ENCODE measurements around the gene SCTR.

The SCTR gene

GRCh38 chr2:119442850-119443249 lies 81.4 kb downstream of the SCTR start:
- H3K27me3 ChIP-seq (ENCODE audit: insufficient read depth, poor library complexity, severe bottlenecking): no peaks in the 10 kb centered on the region
- H3K27ac ChIP-seq (replicated peaks): no peak overlapping the region
- H3K4me3 ChIP-seq (replicated peaks; ENCODE audit: insufficient read depth, low read length): no peak overlapping the region
- no peak for DNase-seq (ENCODE audit: low read depth in 1 of 2, low spot score in 1 of 2)
- TF ChIP-seq, protein P1, sequence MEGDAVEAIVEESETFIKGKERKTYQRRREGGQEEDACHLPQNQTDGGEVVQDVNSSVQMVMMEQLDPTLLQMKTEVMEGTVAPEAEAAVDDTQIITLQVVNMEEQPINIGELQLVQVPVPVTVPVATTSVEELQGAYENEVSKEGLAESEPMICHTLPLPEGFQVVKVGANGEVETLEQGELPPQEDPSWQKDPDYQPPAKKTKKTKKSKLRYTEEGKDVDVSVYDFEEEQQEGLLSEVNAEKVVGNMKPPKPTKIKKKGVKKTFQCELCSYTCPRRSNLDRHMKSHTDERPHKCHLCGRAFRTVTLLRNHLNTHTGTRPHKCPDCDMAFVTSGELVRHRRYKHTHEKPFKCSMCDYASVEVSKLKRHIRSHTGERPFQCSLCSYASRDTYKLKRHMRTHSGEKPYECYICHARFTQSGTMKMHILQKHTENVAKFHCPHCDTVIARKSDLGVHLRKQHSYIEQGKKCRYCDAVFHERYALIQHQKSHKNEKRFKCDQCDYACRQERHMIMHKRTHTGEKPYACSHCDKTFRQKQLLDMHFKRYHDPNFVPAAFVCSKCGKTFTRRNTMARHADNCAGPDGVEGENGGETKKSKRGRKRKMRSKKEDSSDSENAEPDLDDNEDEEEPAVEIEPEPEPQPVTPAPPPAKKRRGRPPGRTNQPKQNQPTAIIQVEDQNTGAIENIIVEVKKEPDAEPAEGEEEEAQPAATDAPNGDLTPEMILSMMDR (IDR thresholded peaks at IDR 0.05; ENCODE audit: insufficient read depth, low read length): no peak
- TF ChIP-seq, protein P2, sequence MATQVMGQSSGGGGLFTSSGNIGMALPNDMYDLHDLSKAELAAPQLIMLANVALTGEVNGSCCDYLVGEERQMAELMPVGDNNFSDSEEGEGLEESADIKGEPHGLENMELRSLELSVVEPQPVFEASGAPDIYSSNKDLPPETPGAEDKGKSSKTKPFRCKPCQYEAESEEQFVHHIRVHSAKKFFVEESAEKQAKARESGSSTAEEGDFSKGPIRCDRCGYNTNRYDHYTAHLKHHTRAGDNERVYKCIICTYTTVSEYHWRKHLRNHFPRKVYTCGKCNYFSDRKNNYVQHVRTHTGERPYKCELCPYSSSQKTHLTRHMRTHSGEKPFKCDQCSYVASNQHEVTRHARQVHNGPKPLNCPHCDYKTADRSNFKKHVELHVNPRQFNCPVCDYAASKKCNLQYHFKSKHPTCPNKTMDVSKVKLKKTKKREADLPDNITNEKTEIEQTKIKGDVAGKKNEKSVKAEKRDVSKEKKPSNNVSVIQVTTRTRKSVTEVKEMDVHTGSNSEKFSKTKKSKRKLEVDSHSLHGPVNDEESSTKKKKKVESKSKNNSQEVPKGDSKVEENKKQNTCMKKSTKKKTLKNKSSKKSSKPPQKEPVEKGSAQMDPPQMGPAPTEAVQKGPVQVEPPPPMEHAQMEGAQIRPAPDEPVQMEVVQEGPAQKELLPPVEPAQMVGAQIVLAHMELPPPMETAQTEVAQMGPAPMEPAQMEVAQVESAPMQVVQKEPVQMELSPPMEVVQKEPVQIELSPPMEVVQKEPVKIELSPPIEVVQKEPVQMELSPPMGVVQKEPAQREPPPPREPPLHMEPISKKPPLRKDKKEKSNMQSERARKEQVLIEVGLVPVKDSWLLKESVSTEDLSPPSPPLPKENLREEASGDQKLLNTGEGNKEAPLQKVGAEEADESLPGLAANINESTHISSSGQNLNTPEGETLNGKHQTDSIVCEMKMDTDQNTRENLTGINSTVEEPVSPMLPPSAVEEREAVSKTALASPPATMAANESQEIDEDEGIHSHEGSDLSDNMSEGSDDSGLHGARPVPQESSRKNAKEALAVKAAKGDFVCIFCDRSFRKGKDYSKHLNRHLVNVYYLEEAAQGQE (IDR thresholded peaks at IDR 0.05; ENCODE audit: insufficient replicate concordance, low read depth): no peak
- no peak for TF ChIP-seq POLR2AphosphoS5 (IDR thresholded peaks at IDR 0.05; ENCODE audit: low read depth)
- TF ChIP-seq GABPA (IDR thresholded peaks at IDR 0.05; ENCODE audit: low read depth): no peak
- no peak for TF ChIP-seq SPI1 (IDR thresholded peaks at IDR 0.05; ENCODE audit: borderline replicate concordance, low read depth)

- H3K27me3 ChIP-seq (ENCODE audit: insufficient read depth, poor library complexity, severe bottlenecking): no peaks in the 10 kb centered on the region
- H3K4me3 ChIP-seq (replicated peaks; ENCODE audit: insufficient read depth, low read length): no peak overlapping the region
- no peak overlapping the region for H3K27ac ChIP-seq (replicated peaks)
- DNase-seq (ENCODE audit: low read depth in 1 of 2, low spot score in 1 of 2): no peak
- TF ChIP-seq, protein P2 (IDR thresholded peaks at IDR 0.05; ENCODE audit: insufficient replicate concordance, low read depth): no peak
- TF ChIP-seq, protein P1 (IDR thresholded peaks at IDR 0.05; ENCODE audit: insufficient read depth, low read length): no peak
- TF ChIP-seq SPI1 (IDR thresholded peaks at IDR 0.05; ENCODE audit: borderline replicate concordance, low read depth) (no peak), POLR2AphosphoS5 (IDR thresholded peaks at IDR 0.05; ENCODE audit: low read depth) (no peak), GABPA (IDR thresholded peaks at IDR 0.05; ENCODE audit: low read depth) (no peak)
Measured at GRCh38 chr2:119442226-119442619, 82.1 kb downstream of the SCTR start.

DNA sequence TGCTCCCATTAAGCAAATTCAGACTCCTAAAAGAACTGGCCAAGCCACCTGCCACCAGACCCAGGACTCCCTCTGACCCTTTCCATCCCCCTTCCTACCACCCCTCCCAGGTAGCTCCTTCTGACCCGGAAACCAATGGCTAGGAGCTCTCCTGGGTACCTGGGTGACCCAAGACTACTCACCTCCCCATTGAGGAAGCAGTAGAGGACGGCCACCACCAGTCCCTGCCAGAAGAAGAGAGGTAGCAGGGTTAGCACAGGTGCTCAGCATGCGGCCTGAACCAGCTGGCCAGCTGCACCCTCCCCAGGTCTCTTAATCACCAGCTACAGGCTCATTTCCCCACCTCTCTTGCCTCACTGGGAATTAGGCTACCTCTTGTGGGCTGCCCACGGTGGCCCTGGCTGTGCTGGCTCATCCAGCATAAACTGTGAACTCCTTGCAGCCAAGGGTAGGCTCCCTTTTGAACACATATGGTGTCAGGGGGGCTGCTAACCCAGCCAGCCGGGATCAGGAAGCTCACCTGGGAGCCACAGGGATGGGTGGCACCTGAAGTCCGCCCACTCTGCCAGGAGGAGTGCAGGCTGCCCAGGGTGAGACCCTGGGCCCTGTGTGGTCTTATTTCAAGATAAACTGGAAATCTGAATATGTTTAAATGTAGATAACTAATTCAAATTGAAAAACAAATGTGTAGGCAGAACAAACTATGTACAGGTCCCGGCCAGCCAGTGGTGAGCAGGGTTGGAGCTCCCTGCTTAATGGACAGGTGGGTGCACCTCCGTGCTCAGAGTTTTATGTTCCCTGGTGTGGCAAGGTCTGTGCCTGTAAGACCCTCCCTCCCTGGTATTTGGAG lies 82.7 kb downstream of the SCTR start:
- Histone ChIP-seq H3K27ac (replicated peaks) (no peak overlapping the region), H3K27me3 (ENCODE audit: insufficient read depth, poor library complexity, severe bottlenecking) (no peaks in the 10 kb centered on the region), H3K4me3 (replicated peaks; ENCODE audit: insufficient read depth, low read length) (no peak overlapping the region)
- TF ChIP-seq POLR2AphosphoS5 (IDR thresholded peaks at IDR 0.05; ENCODE audit: low read depth): no peak
- TF ChIP-seq, protein P1 (IDR thresholded peaks at IDR 0.05; ENCODE audit: insufficient read depth, low read length): no peak
- TF ChIP-seq, protein P2 (IDR thresholded peaks at IDR 0.05; ENCODE audit: insufficient replicate concordance, low read depth): no peak
- no peak for TF ChIP-seq SPI1 (IDR thresholded peaks at IDR 0.05; ENCODE audit: borderline replicate concordance, low read depth)
- TF ChIP-seq GABPA (IDR thresholded peaks at IDR 0.05; ENCODE audit: low read depth): no peak
- DNase-seq (ENCODE audit: low read depth in 1 of 2, low spot score in 1 of 2): no peak
